ENCODE results near the gene INO80C.

Gene INO80C, protein sequence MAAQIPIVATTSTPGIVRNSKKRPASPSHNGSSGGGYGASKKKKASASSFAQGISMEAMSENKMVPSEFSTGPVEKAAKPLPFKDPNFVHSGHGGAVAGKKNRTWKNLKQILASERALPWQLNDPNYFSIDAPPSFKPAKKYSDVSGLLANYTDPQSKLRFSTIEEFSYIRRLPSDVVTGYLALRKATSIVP

DNA sequence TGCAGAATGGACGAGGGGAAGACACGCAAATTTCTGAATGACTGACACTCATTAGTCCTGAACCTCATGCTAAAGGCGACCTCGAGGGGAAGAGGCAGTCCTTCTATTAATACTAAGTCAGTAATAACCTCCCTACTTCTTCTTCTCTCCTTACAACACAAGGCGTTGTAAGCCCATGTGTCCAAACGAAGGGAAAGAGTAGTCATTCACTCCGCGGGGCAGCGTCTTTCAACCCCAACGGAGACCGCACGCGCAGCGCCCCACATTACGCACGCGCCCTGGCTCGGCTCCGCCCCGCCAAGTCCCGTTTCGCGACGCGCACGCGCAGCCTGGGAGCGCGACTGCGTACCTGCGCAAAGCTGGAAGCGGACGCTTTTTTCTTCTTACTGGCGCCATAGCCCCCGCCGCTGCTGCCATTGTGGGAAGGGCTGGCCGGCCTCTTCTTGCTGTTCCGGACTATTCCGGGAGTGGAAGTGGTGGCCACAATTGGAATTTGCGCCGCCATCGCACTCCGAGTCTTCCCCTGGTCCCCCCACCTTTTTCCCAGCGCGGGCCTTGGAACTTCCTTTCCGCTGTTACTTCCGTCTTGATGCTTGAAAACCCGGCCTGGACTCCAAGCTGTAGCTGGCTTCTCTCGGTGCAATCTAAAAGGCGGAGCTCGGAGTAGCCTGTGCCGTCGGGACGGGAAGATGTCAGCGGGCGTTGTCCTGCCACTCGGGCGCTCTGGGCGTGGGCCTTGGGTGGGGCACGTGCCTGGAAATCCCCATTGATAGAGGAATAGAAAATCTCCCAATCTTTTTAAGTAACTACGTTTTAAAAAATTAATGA, at the start of gene INO80C:
TSS of gene INO80C (minus strand) at position 591 of the 828 bp plus-strand sequence. CDS start at position 505, 86 bp downstream.
- DNase-seq, result peak; percentile 40 to 98 (median 88)

DNA sequence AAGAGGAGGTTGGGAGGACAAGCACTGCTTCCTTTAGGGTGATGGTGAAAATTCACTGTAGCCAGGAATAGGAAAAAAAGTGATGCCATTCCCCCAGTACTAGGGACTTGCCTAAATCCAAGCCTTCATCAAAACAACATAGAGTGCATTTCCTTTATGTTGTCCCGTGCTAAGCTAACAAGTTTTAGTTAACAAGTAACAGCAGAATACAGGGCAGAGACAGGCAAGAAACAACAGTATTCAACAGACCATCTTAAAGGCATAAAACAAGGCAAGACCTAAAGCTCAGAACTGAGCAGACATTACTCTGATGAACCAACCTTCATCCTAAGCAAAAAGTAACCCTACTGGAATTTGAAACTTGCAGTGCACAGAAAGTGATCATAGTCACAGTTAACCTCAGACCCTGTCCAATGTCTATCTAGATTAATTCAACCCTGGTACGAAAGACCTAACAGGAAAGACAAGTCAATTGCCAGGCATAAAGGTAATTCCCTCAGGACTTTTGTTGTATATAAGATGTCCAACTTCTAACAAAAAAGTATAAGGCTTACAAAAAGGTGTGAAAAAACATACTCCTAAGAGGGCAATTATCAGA, 49.3 kb upstream of the INO80C start:
- DNase-seq, result no peak

DNA sequence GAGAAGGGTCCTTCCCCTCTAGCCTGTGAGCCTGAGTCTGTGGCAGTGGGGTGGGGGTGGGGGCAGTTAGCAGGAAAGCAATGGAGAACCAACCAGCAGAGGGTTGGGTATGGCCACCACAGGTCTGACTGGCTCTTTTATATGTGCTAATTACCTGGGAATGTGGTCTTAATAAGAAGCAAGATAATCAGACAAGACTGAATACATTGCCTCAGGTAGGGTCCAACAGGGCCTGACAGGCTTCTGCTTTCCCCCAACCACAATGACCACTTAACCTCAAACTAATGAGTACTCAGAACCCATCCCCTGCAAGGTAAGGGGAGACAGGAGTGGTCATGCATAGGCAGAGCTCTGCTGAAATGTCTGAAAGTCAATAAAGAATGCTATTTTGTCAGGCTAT, 44.6 kb upstream of the INO80C start:
- DNase-seq, result no peak

DNA sequence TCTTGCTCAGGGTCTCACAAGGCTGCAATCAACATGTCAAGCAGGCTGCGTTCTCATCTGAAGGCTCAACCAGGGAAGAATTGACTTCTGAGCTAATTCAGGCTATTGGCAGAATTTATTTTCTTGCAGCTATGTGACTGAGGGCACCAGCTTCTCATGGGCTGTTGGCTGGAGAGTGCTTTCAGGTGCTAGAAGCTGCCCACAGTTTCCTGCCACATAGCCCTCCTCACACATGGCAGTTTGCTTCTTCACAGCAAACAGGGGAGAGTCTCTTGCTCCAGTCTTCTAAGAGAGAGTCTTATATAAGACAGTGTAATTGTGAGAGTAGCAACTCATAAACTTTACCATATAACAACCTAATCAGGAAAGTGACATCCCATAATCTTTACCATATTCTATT, 37.5 kb upstream of the INO80C start:
- DNase-seq, result no peak

DNA sequence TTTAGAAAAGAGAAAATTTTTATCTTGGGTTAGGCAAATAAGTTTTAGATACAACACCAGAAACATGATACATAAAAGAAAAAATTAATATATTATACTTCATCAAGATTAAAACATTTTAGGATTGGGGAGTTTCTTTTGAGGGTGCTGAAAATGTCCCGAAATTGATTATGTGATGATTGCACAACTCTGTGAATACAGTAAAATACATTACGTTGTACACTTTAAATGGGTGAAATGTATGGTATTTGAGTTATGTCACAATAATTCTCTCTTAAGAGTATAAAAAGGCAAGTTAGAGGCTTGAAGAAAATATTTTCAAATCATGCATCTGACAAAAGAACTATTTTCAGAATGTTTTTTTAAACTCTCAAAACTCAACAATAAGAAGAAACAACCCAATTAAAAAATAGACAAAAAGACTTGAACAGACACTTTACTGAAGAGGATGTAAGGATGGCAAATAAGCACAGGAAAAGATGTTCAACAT, 36.2 kb upstream of the INO80C start:
- no peak for DNase-seq

DNA sequence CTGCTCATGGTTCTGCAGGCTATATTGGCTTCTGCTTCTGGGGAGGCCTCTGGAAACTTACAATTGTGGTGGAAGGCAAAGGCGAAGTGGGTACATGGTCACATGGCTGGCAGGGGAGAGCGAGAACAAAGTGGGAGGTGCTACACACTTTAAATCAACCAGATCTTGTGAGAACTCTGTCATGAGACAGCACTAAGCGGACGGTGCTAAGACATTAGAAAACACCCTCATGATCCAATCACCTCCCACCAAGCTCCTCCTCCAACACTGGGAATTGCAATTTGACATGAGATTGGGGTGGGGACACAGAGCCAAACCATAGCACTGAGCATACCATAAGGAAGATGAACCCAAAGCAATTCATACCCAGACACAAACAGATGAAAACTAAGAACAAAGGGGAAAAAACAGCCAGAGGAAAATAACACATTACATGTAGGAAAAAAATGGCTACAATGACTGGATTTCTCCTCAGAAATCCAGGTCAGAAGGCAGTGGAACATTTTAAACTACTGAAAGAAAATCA, 31.1 kb upstream of the INO80C start:
- DNase-seq, result no peak

DNA sequence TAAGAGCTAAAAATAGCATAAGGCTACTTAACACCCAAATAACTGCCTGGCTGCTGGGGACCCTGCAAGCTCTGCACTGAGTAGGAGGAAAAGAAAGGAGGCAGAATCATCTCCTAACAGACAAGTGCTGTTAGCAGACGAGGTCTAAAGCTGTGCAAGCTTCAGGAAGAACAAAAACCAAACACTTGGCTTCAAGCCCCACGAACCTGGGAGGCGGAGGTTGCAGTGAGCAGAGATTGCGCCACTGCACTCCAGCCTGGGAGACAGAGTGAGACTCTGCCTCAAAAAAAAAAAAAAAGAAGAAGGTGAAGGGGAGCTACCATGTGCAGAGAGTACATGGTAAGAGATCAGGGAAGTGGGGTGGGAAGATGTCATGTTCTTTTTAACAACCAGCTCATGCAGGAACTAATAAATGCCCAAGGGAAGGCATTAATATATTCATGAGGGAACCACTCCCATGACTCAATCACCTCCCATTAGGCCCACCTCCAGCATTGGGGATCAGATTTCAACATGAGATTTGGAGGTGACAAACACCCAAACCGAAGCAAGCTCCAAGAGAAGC, 28.8 kb upstream of the INO80C start:
- DNase-seq, result peak in 2 of 56 donors; percentile 14

DNA sequence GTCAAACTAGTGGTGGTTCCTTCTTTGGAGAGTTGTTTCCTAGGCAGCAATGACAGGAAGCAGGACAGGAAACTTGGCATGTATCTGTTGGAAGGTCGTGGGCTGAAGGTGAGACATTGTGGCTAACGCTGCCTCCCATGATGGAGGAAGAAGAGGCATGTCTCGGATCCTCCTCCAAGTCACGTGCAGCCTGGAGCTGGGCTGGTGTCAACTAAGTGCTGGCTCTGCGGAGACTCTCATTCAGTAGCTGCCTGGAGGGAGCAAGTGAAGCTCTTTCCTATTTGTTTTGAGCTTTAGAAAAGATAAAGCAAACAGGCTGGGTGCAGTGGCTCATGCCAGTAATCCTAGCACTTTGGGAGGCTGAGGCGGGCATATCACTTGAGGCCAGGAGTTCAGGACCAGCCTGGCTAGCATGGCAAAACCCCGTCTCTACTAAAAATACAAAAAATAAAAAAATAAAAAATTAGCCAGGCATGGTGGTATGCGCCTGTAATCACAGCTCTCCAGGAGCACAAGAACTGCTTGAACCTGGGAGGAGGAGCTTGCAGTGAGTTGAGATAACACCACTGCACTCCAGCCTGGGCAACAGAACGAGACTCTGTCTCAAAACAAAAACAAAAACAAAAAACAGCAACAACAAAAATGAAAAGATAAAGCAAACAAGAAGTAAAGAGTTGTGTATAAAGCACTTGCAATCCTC, 28.2 kb upstream of the INO80C start:
- DNase-seq, result peak in 1 of 56 donors; percentile 3

DNA sequence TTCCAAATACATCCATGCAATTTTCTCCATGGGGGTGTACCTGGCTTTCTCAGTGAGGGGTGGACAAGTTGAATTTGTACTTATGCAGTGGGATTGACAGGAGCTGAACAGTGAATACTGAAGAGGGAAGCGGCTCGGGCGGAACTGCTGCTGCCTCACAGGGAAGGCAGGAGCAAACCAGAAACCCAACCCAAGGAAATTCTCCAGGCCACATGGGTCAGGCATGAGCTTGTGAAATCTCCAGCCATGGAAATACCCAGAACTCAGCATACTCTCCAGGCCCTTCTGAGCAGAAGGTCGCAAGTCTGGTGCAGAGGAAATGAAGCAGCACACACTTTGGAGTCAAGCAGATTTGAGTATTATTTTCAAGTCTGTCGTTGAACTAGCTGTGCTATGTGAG, 26.5 kb upstream of the INO80C start:
- DNase-seq, result peak in 24 of 56 donors; percentile 6 to 60 (median 26)

DNA sequence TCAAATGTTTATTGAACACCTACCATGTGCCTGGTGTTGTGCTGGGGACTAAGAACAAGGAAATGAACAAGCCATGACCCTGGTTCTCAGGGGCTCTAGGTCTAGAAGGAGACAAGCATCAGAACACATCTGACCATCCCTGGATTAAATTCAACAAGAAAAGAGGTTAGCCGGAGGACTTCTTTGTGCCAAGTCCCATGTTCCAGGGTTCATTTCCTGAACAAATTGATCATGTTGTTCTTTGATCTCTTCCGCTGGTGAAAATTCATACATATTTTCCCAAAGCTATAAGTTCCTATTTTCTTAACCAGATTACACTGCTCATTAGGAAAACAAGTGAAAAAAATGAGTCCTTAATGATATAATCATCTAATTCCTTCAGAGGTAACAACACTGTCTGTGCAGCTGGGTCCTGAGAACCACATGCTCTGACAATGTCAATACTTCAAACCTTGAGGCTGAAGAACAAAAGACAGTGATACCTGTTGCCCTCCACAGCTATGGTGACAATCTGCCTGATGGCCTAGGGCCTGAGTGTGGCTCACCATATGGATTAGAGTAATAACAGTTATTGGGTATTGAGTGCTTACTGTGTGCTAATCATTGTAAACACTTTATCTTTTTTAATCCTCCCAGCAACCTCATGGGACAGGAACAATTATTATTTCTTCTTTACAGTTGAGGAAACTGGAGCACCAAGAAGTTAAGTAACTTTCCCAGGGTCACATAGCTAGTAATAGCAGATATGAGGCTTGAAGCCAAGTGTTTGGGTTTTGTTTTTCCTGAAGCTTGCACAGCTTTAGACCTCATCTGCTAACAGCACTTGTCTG, 24.6 kb upstream of the INO80C start:
- no peak for DNase-seq

DNA sequence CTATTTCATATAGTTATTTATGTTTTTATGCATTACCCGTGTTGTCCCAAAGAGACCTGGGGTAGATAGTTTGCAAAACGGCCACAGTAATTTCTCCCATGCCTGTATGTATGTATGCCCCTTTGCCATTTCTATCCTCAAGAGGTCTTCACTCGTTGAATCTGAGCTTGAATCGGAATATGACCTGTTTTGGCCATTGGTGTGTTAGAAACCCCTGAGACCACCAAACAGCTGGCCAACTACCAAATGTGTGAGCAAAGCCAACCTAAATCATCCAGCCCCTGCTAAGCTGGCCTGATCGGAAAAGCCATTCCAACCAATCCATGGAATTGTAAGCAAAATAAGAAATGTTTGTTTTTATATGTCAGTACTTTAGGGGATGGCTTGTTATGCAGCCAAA, 23.4 kb upstream of the INO80C start:
- DNase-seq, result no peak

DNA sequence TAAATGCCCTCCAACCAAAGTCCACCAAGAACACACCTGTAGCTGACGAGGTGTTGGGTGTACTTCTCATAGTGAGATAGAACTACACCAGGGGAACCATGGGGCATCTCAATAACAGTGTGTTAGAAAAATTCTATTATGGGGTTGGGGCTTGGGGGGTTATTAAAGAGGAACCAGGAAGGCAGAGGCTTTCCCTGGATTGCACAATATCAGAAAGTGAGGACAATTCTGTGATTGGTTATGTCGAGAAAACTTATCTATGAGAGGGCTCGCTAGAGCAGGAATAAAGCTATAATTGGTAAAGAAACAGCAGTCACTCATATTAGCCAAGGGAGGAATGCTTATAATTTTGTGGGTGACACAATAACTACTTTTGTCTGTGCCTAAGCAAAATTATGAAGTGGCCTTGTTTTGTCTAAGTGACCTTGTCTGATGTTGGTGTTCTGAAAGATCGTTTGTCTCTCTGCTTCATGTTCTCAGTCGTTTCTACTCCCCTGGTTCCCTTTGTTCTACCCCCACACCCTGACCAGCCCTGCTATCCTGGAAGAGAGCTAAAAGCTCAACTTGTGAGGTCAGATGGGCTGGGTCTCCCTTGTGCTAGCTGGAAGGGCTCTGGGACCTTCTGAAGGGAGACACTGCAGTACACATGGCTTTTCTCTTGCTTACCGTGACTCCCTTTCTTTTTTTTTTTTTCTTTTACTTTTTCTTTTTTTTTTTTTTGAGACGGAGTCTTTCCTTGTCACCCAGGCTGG, 21.6 kb upstream of the INO80C start:
- no peak for DNase-seq

DNA sequence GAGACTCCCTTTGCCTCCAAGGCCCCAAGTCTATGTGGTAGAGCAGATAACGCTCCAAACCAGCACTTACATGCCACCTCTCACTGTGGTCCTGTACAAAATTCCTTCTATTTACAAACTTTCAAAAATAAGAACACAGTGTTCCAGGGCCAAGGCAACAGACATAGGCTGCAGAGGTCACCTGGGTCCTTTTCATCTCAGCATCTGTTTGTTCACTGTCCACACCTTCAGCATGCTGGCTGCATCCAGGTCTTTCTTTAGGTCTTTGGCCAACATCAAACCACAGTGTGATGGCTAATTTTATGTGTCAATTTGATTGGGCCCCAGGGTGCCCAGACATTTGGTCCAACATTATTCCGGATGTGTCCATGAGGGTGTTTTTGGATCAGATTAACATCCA, 20.0 kb upstream of the INO80C start:
- DNase-seq, result no peak

DNA sequence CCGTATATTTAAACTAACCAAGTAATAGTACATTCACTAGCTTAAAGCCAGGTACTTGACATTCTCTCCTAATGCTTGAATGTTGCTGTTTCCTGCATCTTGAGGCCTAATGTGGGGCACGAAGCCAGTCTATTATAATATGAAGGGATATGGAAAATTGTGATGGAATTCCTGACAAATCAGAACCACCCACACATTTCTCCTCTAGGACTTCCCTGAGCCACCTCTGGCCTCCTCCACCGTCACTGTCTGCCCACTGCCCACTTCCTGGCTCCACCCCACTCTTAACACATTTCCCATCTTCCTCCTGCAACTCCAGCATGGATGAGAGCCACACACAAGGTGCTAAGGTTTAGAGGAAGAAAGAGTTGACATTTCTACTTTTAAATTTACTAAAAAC, 19.0 kb upstream of the INO80C start:
- DNase-seq, result no peak

DNA sequence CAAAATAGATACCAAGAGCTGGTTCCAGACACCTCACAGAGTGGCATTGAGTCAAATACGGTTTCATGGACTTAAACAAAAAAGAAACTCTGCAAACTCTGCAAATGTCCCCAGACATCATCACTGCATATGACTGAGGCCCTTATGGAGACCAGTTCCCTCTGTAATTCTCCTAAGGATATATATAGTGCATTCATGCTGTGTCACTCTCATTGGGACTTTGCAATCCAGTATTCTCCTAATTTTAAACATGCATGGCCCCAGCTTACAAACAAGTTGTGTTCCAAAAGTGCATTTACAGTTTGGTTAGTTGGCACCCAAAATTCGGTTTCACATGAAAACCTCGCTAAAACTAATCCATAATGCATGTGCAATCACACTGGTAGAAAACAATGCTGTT, 18.6 kb upstream of the INO80C start:
- no peak for DNase-seq

DNA sequence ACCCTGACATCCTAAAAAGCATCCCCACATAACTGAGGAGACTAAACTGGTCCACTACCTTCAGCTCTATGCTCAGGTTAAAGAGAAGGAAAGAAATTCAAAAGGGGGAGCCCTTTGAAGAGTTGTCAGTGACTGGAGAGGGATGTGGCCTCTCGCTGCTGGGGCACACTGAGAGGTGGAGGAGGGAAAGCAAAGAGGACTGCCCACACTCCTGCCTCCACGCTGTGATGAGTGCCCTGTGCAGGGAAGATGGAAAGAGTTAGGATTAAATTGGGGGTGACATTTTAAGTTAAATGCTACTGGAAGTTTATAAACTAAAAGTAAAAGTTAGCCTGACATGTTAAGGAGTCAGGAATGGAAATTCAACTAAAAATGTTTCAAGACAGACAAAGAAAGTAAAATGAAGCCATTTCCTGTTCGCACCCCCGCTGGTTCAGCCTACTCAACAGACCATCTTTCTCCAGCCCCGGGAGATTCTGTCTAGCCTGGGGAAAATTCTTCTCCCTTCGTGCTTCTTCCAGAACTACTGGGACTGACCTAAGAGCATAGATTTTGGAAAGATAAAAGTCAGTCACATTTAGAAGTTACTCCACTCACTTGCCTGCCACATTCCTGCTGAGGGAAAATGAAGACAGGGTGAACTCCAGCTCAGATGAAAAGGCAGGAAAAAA, 17.8 kb upstream of the INO80C start:
- no peak for DNase-seq

DNA sequence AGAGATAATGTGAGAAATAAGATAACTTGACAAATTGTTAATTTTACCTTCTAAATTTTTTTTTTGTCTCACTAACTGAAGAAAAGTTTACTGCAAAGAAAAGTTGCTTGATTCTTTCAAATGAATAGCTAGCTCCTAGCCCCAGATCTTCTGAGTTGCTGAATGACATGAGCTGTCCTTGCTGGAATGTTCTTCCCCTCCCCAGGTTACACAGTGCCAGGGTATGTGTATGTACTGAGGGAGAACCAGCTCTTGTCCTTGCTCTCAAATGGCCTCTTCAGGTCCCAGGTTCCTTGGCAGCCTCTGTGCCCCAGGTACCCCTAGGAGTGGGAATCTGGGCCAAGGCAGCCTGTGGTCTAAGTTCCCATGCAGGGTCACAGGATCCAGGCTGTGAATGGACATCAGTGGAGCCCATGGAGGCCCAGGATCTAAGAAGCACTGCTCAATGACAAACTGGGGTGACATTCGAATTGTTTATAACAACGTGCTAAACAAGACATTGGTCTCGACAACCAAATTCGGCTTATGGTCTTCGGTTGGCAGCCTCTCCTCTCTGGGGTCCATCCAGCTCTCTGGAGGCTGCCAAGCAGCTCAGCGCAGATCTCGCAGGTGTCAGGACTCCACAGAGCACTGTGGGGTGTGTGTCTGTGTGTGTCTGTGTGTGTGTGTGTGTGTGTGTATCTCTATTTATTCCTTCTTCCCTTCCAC, 17.1 kb upstream of the INO80C start:
- DNase-seq, result no peak

DNA sequence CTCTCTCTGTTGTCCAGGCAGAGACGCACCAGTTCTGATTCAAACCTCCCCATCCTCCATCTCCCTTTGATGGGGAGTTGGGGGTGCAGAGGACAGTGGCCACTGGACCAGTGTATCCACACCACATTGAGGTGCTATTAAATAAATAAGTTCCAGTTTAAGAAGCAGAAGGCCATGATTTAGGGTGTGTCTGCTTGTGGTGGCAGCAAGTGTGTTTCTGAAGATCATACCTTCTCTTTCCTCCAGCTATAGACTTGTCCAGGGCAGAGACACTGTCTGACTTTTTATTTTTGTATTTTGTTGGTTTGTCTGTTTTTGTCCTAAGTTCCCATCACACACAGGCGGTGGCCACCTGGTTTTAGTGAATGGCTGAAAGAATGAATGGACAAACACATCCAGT, 16.5 kb upstream of the INO80C start:
- DNase-seq, result no peak

Data from nucleus accumbens (tissue), 56 donors.